ENCODE measurements around the gene APRT. TPM values are rescaled to one million over a fixed set of nuclear protein-coding genes. Genes with fewer than 3 reads are reported as not detected.
A peak's percentile ranks its signal among the peaks of the same experiment; 100 is the strongest.

The APRT gene
- total RNA-seq, 1 donor from 2014 or later: 116 TPM

DNA sequence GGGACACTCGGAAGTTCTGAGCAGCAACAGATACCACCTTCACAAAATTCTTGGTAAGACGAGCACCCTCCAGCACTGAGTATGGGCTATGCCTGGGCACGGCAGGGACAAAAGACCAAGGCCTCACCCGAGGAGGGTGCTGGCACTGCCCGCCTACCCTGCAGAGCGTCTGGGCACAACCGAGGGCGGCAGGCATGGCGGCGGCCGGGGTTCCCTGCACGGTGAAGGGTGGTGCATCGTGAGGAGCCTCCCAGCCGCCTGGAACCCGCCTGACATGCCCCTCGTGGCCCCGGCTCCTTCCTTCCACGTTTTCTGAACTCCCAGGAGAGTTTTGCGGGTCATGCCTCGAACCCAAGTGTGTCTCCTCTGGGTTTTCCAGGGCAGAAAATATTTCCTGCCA is 26.1 kb upstream of the APRT start:
- Mint-ChIP-seq H3K27ac (ENCODE audit: unreplicated experiment) (no peak overlapping the region), H3K4me3 (no peak overlapping the region), H3K9me3 (no peaks in the 10 kb centered on the region), H3K36me3 (ENCODE audit: low read depth) (no peaks in the 10 kb centered on the region), H3K27me3 (ENCODE audit: low read depth) (no peaks in the 10 kb centered on the region), H3K4me1 (no peaks in the 10 kb centered on the region)
- no peak for DNase-seq (ENCODE audit: low read depth, low spot score)
- TF ChIP-seq, protein P1, sequence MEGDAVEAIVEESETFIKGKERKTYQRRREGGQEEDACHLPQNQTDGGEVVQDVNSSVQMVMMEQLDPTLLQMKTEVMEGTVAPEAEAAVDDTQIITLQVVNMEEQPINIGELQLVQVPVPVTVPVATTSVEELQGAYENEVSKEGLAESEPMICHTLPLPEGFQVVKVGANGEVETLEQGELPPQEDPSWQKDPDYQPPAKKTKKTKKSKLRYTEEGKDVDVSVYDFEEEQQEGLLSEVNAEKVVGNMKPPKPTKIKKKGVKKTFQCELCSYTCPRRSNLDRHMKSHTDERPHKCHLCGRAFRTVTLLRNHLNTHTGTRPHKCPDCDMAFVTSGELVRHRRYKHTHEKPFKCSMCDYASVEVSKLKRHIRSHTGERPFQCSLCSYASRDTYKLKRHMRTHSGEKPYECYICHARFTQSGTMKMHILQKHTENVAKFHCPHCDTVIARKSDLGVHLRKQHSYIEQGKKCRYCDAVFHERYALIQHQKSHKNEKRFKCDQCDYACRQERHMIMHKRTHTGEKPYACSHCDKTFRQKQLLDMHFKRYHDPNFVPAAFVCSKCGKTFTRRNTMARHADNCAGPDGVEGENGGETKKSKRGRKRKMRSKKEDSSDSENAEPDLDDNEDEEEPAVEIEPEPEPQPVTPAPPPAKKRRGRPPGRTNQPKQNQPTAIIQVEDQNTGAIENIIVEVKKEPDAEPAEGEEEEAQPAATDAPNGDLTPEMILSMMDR (conservative IDR thresholded peaks at IDR 0.05): no peak

DNA sequence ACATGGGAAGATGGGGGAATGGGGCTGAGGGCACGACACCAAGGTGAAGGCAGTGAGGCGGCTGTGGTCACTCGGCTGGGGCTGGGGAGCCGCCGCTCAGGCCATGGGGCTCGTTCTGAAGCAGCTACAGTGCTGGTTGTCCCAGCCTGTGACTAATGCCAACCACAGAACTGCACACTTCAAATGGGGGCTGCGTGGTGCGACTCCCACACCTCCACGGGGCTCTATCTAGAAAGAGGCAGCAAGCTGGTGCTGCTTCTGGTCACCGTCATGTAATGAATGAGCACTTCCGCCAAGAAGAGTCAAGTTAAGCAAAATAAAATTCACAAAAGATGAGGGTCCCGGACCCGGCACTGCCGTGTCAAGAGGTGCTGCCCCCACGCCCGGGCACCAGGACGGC is 25.1 kb upstream of the APRT start:
- DNase-seq (ENCODE audit: low read depth, low spot score): no peak
- H3K9me3 Mint-ChIP-seq: no peaks in the 10 kb centered on the region
- H3K36me3 Mint-ChIP-seq (ENCODE audit: low read depth): no peaks in the 10 kb centered on the region
- no peaks in the 10 kb centered on the region for H3K27me3 Mint-ChIP-seq (ENCODE audit: low read depth)
- H3K4me3 Mint-ChIP-seq: no peak overlapping the region
- no peaks in the 10 kb centered on the region for H3K4me1 Mint-ChIP-seq
- TF ChIP-seq, protein P1 (conservative IDR thresholded peaks at IDR 0.05): no peak
- peak overlapping the region; percentile 86 for H3K27ac Mint-ChIP-seq (ENCODE audit: unreplicated experiment)

DNA sequence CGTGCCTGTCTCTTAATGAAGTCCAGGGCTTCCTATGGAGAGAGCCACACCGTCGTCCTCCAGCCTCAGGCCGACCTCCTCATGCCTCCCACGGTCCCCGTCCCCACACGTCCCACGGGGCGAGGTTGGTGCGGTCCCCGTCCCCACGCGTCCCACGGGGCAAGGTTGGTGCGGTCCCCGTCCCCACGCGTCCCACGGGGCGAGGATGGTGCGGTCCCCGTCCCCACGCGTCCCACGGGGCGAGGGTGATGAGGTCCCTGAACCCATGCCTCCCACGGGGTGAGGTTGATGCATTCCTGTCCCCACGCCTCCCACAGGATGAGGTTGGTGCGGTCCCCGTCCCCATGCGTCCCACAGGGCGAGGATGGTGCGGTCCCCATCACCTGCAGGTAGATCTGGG is 24.1 kb upstream of the APRT start:
- Mint-ChIP-seq H3K27me3 (ENCODE audit: low read depth) (no peaks in the 10 kb centered on the region), H3K4me1 (no peaks in the 10 kb centered on the region), H3K9me3 (no peaks in the 10 kb centered on the region), H3K27ac (ENCODE audit: unreplicated experiment) (no peak overlapping the region), H3K4me3 (no peak overlapping the region), H3K36me3 (ENCODE audit: low read depth) (no peaks in the 10 kb centered on the region)
- no peak for DNase-seq (ENCODE audit: low read depth, low spot score)
- TF ChIP-seq, protein P1 (conservative IDR thresholded peaks at IDR 0.05): no peak

DNA sequence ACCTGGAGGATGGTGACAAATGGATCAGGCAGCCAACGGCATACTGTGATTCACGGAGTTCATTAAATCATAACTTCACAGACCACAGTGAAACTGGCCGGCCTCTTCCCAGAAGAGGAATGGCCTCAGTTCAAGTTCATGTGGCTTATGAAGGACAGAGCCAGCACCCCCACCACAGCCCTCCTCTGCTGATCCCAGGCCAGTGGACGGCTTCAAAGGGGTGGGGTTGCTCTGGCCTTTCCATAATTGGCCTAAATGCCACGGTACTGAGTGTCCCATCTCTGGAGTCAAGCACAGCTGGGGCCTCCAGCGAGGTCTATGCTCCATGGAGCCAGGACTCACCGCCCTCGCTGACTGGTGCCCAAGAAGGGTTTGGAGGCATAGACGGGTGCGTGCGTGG is 23.7 kb upstream of the APRT start:
- TF ChIP-seq, protein P1 (conservative IDR thresholded peaks at IDR 0.05): no peak
- no peak for DNase-seq (ENCODE audit: low read depth, low spot score)
- Mint-ChIP-seq H3K4me3 (no peak overlapping the region), H3K27me3 (ENCODE audit: low read depth) (no peaks in the 10 kb centered on the region), H3K9me3 (no peaks in the 10 kb centered on the region), H3K27ac (ENCODE audit: unreplicated experiment) (no peak overlapping the region), H3K4me1 (no peaks in the 10 kb centered on the region), H3K36me3 (ENCODE audit: low read depth) (no peaks in the 10 kb centered on the region)

DNA sequence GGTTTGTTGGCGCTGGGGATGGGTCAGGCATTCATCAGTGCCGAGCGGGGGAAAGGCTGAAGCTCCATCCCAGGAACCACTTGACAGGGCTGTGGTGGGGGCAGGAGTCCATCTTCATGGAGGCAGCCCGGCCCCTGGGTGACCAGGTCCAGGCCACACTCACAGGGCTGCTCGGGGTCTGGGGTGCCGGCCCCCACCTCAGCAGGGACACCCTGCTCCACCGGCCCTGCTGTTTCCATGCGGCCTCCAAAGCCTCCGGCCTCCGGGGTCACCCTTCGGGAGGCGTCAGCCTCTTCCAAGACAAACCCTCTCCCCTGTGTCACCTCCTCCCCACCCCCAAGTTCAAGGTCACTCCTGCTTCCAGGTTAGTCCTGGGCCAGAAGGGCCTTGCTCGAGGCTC is 22.9 kb upstream of the APRT start:
- no peak overlapping the region for H3K4me3 Mint-ChIP-seq
- H3K27ac Mint-ChIP-seq (ENCODE audit: unreplicated experiment): no peak overlapping the region
- no peaks in the 10 kb centered on the region for H3K9me3 Mint-ChIP-seq
- H3K27me3 Mint-ChIP-seq (ENCODE audit: low read depth): no peaks in the 10 kb centered on the region
- H3K36me3 Mint-ChIP-seq (ENCODE audit: low read depth): no peaks in the 10 kb centered on the region
- TF ChIP-seq, protein P1 (conservative IDR thresholded peaks at IDR 0.05): no peak
- no peaks in the 10 kb centered on the region for H3K4me1 Mint-ChIP-seq
- DNase-seq (ENCODE audit: low read depth, low spot score): no peak

DNA sequence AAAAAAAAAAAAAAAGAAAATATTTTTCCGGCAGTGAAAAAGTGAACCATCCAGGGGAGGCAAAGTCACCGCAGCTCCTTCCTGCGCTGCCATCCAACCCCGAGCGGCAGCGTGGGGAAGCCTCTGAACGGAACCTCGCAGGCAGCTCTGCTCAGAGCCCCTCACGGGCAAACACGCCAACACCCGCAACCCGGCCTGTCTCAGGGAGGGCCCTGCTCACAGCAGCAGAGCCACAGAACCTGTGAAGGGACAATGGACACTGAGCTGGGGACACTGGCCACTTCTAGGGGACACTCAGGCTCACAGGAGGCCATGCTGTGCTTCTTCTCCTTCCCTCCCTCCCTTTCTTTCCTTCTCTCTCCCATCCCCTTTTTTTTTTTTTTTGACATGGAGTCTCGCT is 21.4 kb upstream of the APRT start:
- Mint-ChIP-seq H3K9me3 (no peaks in the 10 kb centered on the region), H3K27ac (ENCODE audit: unreplicated experiment) (no peak overlapping the region), H3K4me3 (no peak overlapping the region), H3K36me3 (ENCODE audit: low read depth) (no peaks in the 10 kb centered on the region), H3K27me3 (ENCODE audit: low read depth) (no peaks in the 10 kb centered on the region), H3K4me1 (no peaks in the 10 kb centered on the region)
- TF ChIP-seq, protein P1 (conservative IDR thresholded peaks at IDR 0.05): no peak
- no peak for DNase-seq (ENCODE audit: low read depth, low spot score)

All from neural crest cell (in vitro differentiated cells).